HCT116 (cell line): ENCODE results near the gene MYADML2. TPM values are rescaled to one million over a fixed set of nuclear protein-coding genes. Genes with fewer than 3 reads are reported as not detected.

Source experiments
- ATAC-seq: fragments of 200-7000 bp; cut with Tn5 transposase; 2 replicates; pipeline ENCODE4 v1.9.1; 2020; ENCODE audit warnings: mild to moderate bottlenecking, moderate library complexity
- BruUV-seq: library from RNA; stranded (reverse); fragments of 400-500 nt; replicated peaks from 2 replicates; lab custom pipeline; 2021; lab: Mats Ljungman, UMichigan
- CTCF ChIA-PET: fragments of 300-600 bp; sonication (Branson Sonifier 250); formaldehyde crosslinking; loops from one replicate; lab custom pipeline; 2021; ENCODE audit warnings: antibody characterized with exemption; lab: Charles Lee
- POLR2A ChIA-PET: fragments of 300-600, 350-600 bp; sonication (Branson Sonifier 250); formaldehyde crosslinking; loops from one replicate; lab custom pipeline; 2021; ENCODE audit warnings: antibody characterized with exemption; lab: Charles Lee
- RAD21 ChIA-PET, 2 experiments: fragments of 300-600 bp; sonication (Branson Sonifier 250); formaldehyde crosslinking; loops; one replicate each; lab custom pipeline; 2023; ENCODE audit warnings: low total read pairs in 2 of 2; ENCODE audit not compliant: uncharacterized antibody in 2 of 2, unreplicated experiment in 2 of 2, low non-redundant PET in 1 of 2; lab: Charles Lee
- DNase-seq: peaks from one replicate; pipeline ENCODE4 v3.0.0-alpha.2; 2010; ENCODE audit warnings: low read depth, low spot score
- H2AFZ ChIP-seq: fragments of 200-600 bp; shearing (Covaris generic), sonication (generic); 2 replicates; pipeline ENCODE4 v1.6.1; 2017; ENCODE audit warnings: low read depth, mixed run types, mixed read lengths, antibody characterized with exemption, low read length; ENCODE audit not compliant: poor library complexity, severe bottlenecking
- H3K27ac ChIP-seq: 2 replicates; pipeline ENCODE4 v1.5.1; 2012; ENCODE audit warnings: low read depth, low read length
- H3K27me3 ChIP-seq: fragments of 200-600 bp; sonication (generic); 2 replicates; pipeline ENCODE4 v1.6.1; 2016; ENCODE audit warnings: mixed run types, low read length, mixed read lengths; ENCODE audit not compliant: insufficient read depth
- H3K36me3 ChIP-seq, 2 experiments: fragments of 200-500 bp in 1 of 2; fragments of 200-600 bp in 1 of 2; sonication (Bioruptor generic) in 1 of 2; sonication (generic) in 1 of 2; 2 replicates each; pipeline versions ENCODE4 v1.5.1 to v1.6.1; 2014 to 2016; ENCODE audit warnings: low read length in 2 of 2, inconsistent platforms in 1 of 2, mixed read lengths in 1 of 2, mixed run types in 1 of 2; ENCODE audit not compliant: insufficient read depth in 2 of 2, control insufficient read depth in 1 of 2
- H3K4me1 ChIP-seq, 2 experiments: fragments of 200-600 bp in 1 of 2; sonication (generic) in 1 of 2; 2 replicates each; pipeline versions ENCODE4 v1.5.1 to v1.6.1; 2012 to 2017; ENCODE audit warnings: low read length in 2 of 2, inconsistent platforms in 1 of 2, mild to moderate bottlenecking in 1 of 2, mixed read lengths in 1 of 2, mixed run types in 1 of 2, moderate library complexity in 1 of 2; ENCODE audit not compliant: insufficient read depth in 2 of 2, control insufficient read depth in 1 of 2
- H3K4me2 ChIP-seq: fragments of 200-600 bp; sonication (generic); 2 replicates; pipeline ENCODE4 v1.6.1; 2017; ENCODE audit warnings: mixed run types, low read length, mixed read lengths
- H3K4me3 ChIP-seq, 2 experiments: fragments of 200-600 bp in 1 of 2; sonication (generic) in 1 of 2; replicated peaks in 1 of 2; 2 replicates each; pipeline ENCODE4 v1.5.1; 2011 to 2016; ENCODE audit warnings: low read length in 2 of 2, control low read depth in 1 of 2, low read depth in 1 of 2, mild to moderate bottlenecking in 1 of 2, mixed read lengths in 1 of 2, mixed run types in 1 of 2
- H3K79me2 ChIP-seq: fragments of 200-600 bp; sonication (generic); 2 replicates; pipeline ENCODE4 v1.6.1; 2017; ENCODE audit warnings: mild to moderate bottlenecking, mixed run types, low read length, moderate library complexity, mixed read lengths; ENCODE audit not compliant: insufficient read depth
- H3K9ac ChIP-seq: fragments of 200-600 bp; sonication (generic); 2 replicates; pipeline ENCODE4 v1.6.1; 2016; ENCODE audit warnings: low read length, mixed read lengths
- H3K9me2 ChIP-seq: fragments of 200-600 bp; sonication (generic), shearing (Covaris generic); 2 replicates; pipeline ENCODE4 v1.6.1; 2017; ENCODE audit warnings: mixed run types, mild to moderate bottlenecking, moderate library complexity; ENCODE audit not compliant: insufficient read depth
- H3K9me3 ChIP-seq, 2 experiments: fragments of 200-500 bp in 1 of 2; fragments of 200-600 bp in 1 of 2; sonication (Bioruptor generic) in 1 of 2; sonication (generic) in 1 of 2; 2 replicates each; pipeline ENCODE4 v1.6.1; 2014 to 2017; ENCODE audit warnings: low read length in 2 of 2, mixed read lengths in 2 of 2, inconsistent platforms in 1 of 2, low read depth in 1 of 2, mild to moderate bottlenecking in 1 of 2, mixed run types in 1 of 2, moderate library complexity in 1 of 2; ENCODE audit not compliant: control insufficient read depth in 1 of 2, insufficient read depth in 1 of 2
- H4K20me1 ChIP-seq: fragments of 200-600 bp; sonication (generic), shearing (Covaris generic); 2 replicates; pipeline ENCODE4 v1.6.1; 2017; ENCODE audit warnings: mixed run types, mild to moderate bottlenecking, moderate library complexity; ENCODE audit not compliant: insufficient read depth
- ATF3 ChIP-seq: IDR thresholded peaks from 2 replicates; pipeline ENCODE4 v1.6.1; 2012
- CEBPB ChIP-seq: IDR thresholded peaks from 2 replicates; pipeline ENCODE4 v1.6.1; 2012; ENCODE audit warnings: low read depth
- EZH2phosphoT487 ChIP-seq: fragments of 200-600 bp; IDR thresholded peaks from 2 replicates; pipeline ENCODE4 v1.6.1; 2018; ENCODE audit warnings: antibody characterized with exemption, borderline replicate concordance
- JUND ChIP-seq: IDR thresholded peaks from 2 replicates; pipeline ENCODE4 v1.6.1; 2012
- MAX ChIP-seq: IDR thresholded peaks from 2 replicates; pipeline ENCODE4 v1.6.1; 2012
- REST ChIP-seq: IDR thresholded peaks from 2 replicates; pipeline ENCODE4 v1.6.1; 2012; ENCODE audit warnings: low read depth
- SP1 ChIP-seq: IDR thresholded peaks from 2 replicates; pipeline ENCODE4 v1.6.1; 2012; ENCODE audit warnings: low read depth
- SRF ChIP-seq: IDR thresholded peaks from 2 replicates; pipeline ENCODE4 v1.6.1; 2012; ENCODE audit warnings: low read depth
- ZFX ChIP-seq: fragments of 450-650 bp; IDR thresholded peaks from 2 replicates; pipeline ENCODE4 v1.6.1; 2017
- intact Hi-C: fragments of 100-400 bp; cut with micrococcal nuclease; formaldehyde crosslinking; loops from 2 replicates; pipeline ENCODE4 v1.10.0; 2022
- total RNA-seq: library from RNA; stranded (reverse); gene quantifications from one replicate; pipeline ENCODE4 v1.2.1, GENCODE V29; 2021; ENCODE audit not compliant: unreplicated experiment

Gene MYADML2
- total RNA-seq, 1 experiment from 2014 or later: not detected

GRCh38 chr17:81991684-81992305, 44.8 kb upstream of the MYADML2 start:
- Histone ChIP-seq H3K9ac (no peak overlapping the region), H4K20me1 (no peaks in the 10 kb centered on the region)
- RAD21 ChIA-PET: no interaction called here

More at GRCh38 chr17:81991684-81992305, 44.8 kb upstream of the MYADML2 start:
- H3K9me3 ChIP-seq: no peaks in the 10 kb centered on the region
- intact Hi-C loops: no loop called here
- H3K4me1 ChIP-seq: peaks cover 10 to 11% of the 10 kb centered on the region in 2 experiments; a peak in 3 of 4 replicates
- no TSS peak for BruUV-seq
- no peaks in the 10 kb centered on the region for H3K9me2 ChIP-seq
- no peak overlapping the region for H2AFZ ChIP-seq
- peak; percentile 59 for ATAC-seq
- peak overlapping the region; percentile 34; the same call in 1 of the 2 replicates for H3K27ac ChIP-seq
- no peak overlapping the region for H3K4me3 ChIP-seq
- no peaks in the 10 kb centered on the region; a peak in 1 of 4 replicates for H3K36me3 ChIP-seq
- H3K79me2 ChIP-seq: no peaks in the 10 kb centered on the region
- POLR2A ChIA-PET: no interaction called here
- TF ChIP-seq ATF3 (no peak), JUND (no peak), REST (no peak), SP1 (no peak), CEBPB (no peak), EZH2phosphoT487 (no peak), MAX (no peak), SRF (no peak), ZFX (no peak)
- TF ChIP-seq, all 23 proteins: peak for 0
- Histone ChIP-seq H3K4me2 (peak overlapping the region; percentile 2; the same call in 1 of the 2 replicates), H3K27me3 (no peaks in the 10 kb centered on the region)
- no peak for DNase-seq
- CTCF ChIA-PET: no interaction called here
